ENCODE measurements around the gene RIPK4. TPM values are rescaled to one million over a fixed set of nuclear protein-coding genes. Genes with fewer than 3 reads are reported as not detected.

RIPK4 gene
- total RNA-seq, 3 donors from 2014 or later (not counting 1 experiment from before 2014, with no cell fraction given) = 0.09 TPM; not detected in 2

- no peaks in the 10 kb centered on the region for H3K9me3 Mint-ChIP-seq
- H3K4me3 Mint-ChIP-seq = no peak overlapping the region
- peaks cover 41 to 64% of the 10 kb centered on the region in 2 donors for H3K27me3 Mint-ChIP-seq (ENCODE audit: low read depth in 2 of 2)
- intact Hi-C loops (cut with micrococcal nuclease) = no loop called here
- H3K4me1 ChIP-seq (ENCODE audit: control insufficient read depth, insufficient read depth, low read length) = no peaks in the 10 kb centered on the region
- WGBS (ENCODE audit: insufficient coverage) = 86% methylated on average over 4 of the region's 4 CpGs
- H3K9me3 ChIP-seq (ENCODE audit: control insufficient read depth, insufficient read depth, low read length) = no peaks in the 10 kb centered on the region
- peaks cover 7% of the 10 kb centered on the region for H3K27me3 ChIP-seq (ENCODE audit: control insufficient read depth, insufficient read depth, low read length)
- no peak for TF ChIP-seq CTCF (IDR thresholded peaks at IDR 0.05)
- no peaks in the 10 kb centered on the region for H3K36me3 Mint-ChIP-seq
- H3K27ac ChIP-seq (ENCODE audit: low read length) = no peak overlapping the region
- no peak overlapping the region for H3K27ac Mint-ChIP-seq
- DNase-seq (no peak), ATAC-seq (no peak)
- no peaks in the 10 kb centered on the region for H3K36me3 ChIP-seq (ENCODE audit: control insufficient read depth, insufficient read depth, low read length)
- H3K4me3 ChIP-seq (ENCODE audit: low read length) = no peak overlapping the region
- H3K4me1 Mint-ChIP-seq = no peaks in the 10 kb centered on the region
Observed at GRCh38 chr21:41776778-41777177, 9.9 kb upstream of the RIPK4 start.

- H3K9me3 ChIP-seq (ENCODE audit: control insufficient read depth, insufficient read depth, low read length) = no peaks in the 10 kb centered on the region
- H3K4me1 ChIP-seq (ENCODE audit: control insufficient read depth, insufficient read depth, low read length) = no peaks in the 10 kb centered on the region
- no peak overlapping the region for H3K4me3 ChIP-seq (ENCODE audit: low read length)
- H3K4me1 Mint-ChIP-seq = no peaks in the 10 kb centered on the region
- H3K36me3 Mint-ChIP-seq = no peaks in the 10 kb centered on the region
- no peak overlapping the region for H3K27ac Mint-ChIP-seq
- no peak for TF ChIP-seq CTCF (IDR thresholded peaks at IDR 0.05)
- WGBS (ENCODE audit: insufficient coverage) = 32% methylated on average over 3 of the region's 3 CpGs
- no peaks in the 10 kb centered on the region for H3K9me3 Mint-ChIP-seq
- intact Hi-C loops (cut with micrococcal nuclease) = no loop called here
- H3K27ac ChIP-seq (ENCODE audit: low read length) = no peak overlapping the region
- H3K36me3 ChIP-seq (ENCODE audit: control insufficient read depth, insufficient read depth, low read length) = no peaks in the 10 kb centered on the region
- ATAC-seq = no peak
- H3K4me3 Mint-ChIP-seq = no peak overlapping the region
- peaks cover 10% of the 10 kb centered on the region for H3K27me3 ChIP-seq (ENCODE audit: control insufficient read depth, insufficient read depth, low read length)
- DNase-seq = no peak
- peaks cover 49 to 68% of the 10 kb centered on the region in 2 donors for H3K27me3 Mint-ChIP-seq (ENCODE audit: low read depth in 2 of 2)
Observed at GRCh38 chr21:41775149-41775472, 8.3 kb upstream of the RIPK4 start.

GRCh38 chr21:41774467-41775148 is 7.8 kb upstream of the RIPK4 start:
- DNase-seq (no peak), ATAC-seq (no peak)
- Histone ChIP-seq H3K27ac (ENCODE audit: low read length) (no peak overlapping the region), H3K27me3 (ENCODE audit: control insufficient read depth, insufficient read depth, low read length) (peaks cover 8% of the 10 kb centered on the region), H3K4me1 (ENCODE audit: control insufficient read depth, insufficient read depth, low read length) (no peaks in the 10 kb centered on the region), H3K4me3 (ENCODE audit: low read length) (no peak overlapping the region), H3K36me3 (ENCODE audit: control insufficient read depth, insufficient read depth, low read length) (no peaks in the 10 kb centered on the region), H3K9me3 (ENCODE audit: control insufficient read depth, insufficient read depth, low read length) (no peaks in the 10 kb centered on the region)
- Mint-ChIP-seq H3K9me3 (no peaks in the 10 kb centered on the region), H3K27ac (no peak overlapping the region), H3K27me3 (ENCODE audit: low read depth in 2 of 2) (peaks cover 52 to 68% of the 10 kb centered on the region in 2 donors), H3K4me3 (no peak overlapping the region), H3K36me3 (no peaks in the 10 kb centered on the region), H3K4me1 (peaks cover 0 to under 1% of the 10 kb centered on the region in 2 donors)
- intact Hi-C loops (cut with micrococcal nuclease) = no loop called here
- TF ChIP-seq CTCF (IDR thresholded peaks at IDR 0.05) = no peak
- WGBS (ENCODE audit: insufficient coverage) = 61% methylated on average over 8 of the region's 10 CpGs

Data from natural killer cell (primary cell).